GM12878 (cell line): ENCODE data around the gene RSPH1. TPM values are rescaled to one million over a fixed set of nuclear protein-coding genes. Genes with fewer than 3 reads are reported as not detected.

Experiments
- ATAC-seq: fragments of 200-7000 bp; cut with Tn5 transposase; 3 replicates; pipeline ENCODE4 v1.9.1; 2020; ENCODE audit warnings: mild to moderate bottlenecking, moderate library complexity
- BruUV-seq: library from RNA; stranded (reverse); fragments of 400-500 nt; replicated peaks from 2 replicates; lab custom pipeline; 2021; lab: Mats Ljungman, UMichigan
- CTCF ChIA-PET: fragments of 300-600 bp; sonication (Branson Sonifier 250); formaldehyde crosslinking; extraction: SDS; loops from one replicate; lab custom pipeline; 2021; ENCODE audit warnings: inconsistent platforms; lab: Yijun Ruan, JAX
- POLR2A ChIA-PET: fragments of 350-600 bp; formaldehyde crosslinking; extraction: SDS; loops from one replicate; lab custom pipeline; 2021; ENCODE audit warnings: inconsistent platforms; lab: Charles Lee
- RAD21 ChIA-PET: fragments of 300-600 bp; sonication (Branson Sonifier 250); formaldehyde crosslinking; loops from one replicate; lab custom pipeline; 2023; ENCODE audit warnings: antibody characterized with exemption; ENCODE audit not compliant: unreplicated experiment; lab: Charles Lee
- SMC1A ChIA-PET: fragments of 300-600 bp; sonication (Branson Sonifier 250); formaldehyde crosslinking; loops from one replicate; lab custom pipeline; 2023; ENCODE audit not compliant: unreplicated experiment, uncharacterized antibody; lab: Charles Lee
- DNase-seq: peaks from one replicate; pipeline ENCODE4 v3.0.0-alpha.2; 2011; ENCODE audit warnings: low read depth, low spot score
- FAIRE-seq: peaks from 3 replicates; lab custom pipeline; 2011; peaks lifted over from hg19 to GRCh38; lab: Jason Lieb, UNC
- H2AFZ ChIP-seq: 2 replicates; pipeline ENCODE4 v1.6.0; 2011; ENCODE audit warnings: low read depth, low read length, control low read depth; ENCODE audit not compliant: control insufficient read depth
- H3K27ac ChIP-seq: 2 replicates; pipeline ENCODE4 v1.5.1; 2011; ENCODE audit warnings: control low read depth; ENCODE audit not compliant: control insufficient read depth, insufficient read depth
- H3K27me3 ChIP-seq, 2 experiments: replicated peaks in 1 of 2; 2 replicates each; pipeline versions ENCODE4 v1.6.0 to v1.6.1; 2011; ENCODE audit warnings: low read length in 1 of 2; ENCODE audit not compliant: control insufficient read depth in 2 of 2, insufficient read depth in 2 of 2
- H3K36me3 ChIP-seq, 2 experiments: 2 replicates each; pipeline ENCODE4 v1.5.1; 2011; ENCODE audit warnings: low read length in 1 of 2; ENCODE audit not compliant: control insufficient read depth in 2 of 2, insufficient read depth in 2 of 2
- H3K4me1 ChIP-seq: 2 replicates; pipeline ENCODE4 v1.6.1; 2011; ENCODE audit warnings: mild to moderate bottlenecking, low read length, moderate library complexity, mixed read lengths; ENCODE audit not compliant: control insufficient read depth, insufficient read depth
- H3K4me2 ChIP-seq: 2 replicates; pipeline ENCODE4 v1.6.0; 2011; ENCODE audit warnings: control low read depth; ENCODE audit not compliant: control insufficient read depth, insufficient read depth
- H3K4me3 ChIP-seq: fragments of 200-600 bp; sonication (generic); 2 replicates; pipeline ENCODE4 v1.5.1; 2016
- H3K79me2 ChIP-seq: 2 replicates; pipeline ENCODE4 v1.6.0; 2011; ENCODE audit warnings: low read length; ENCODE audit not compliant: control insufficient read depth, insufficient read depth
- H3K9ac ChIP-seq: 2 replicates; pipeline ENCODE4 v1.8.0; 2011; ENCODE audit warnings: low read length, control low read depth, mixed read lengths; ENCODE audit not compliant: control insufficient read depth, insufficient read depth
- H3K9me3 ChIP-seq: replicated peaks from 3 replicates; pipeline ENCODE4 v1.5.1; 2011; ENCODE audit warnings: mild to moderate bottlenecking, low read length; ENCODE audit not compliant: control insufficient read depth, insufficient read depth
- H4K20me1 ChIP-seq: 2 replicates; pipeline ENCODE4 v1.6.0; 2011; ENCODE audit not compliant: control insufficient read depth, insufficient read depth
- BACH1 ChIP-seq: fragments of 450-650 bp; IDR thresholded peaks from 2 replicates; pipeline ENCODE4 v1.6.1; 2017; ENCODE audit warnings: mild to moderate bottlenecking, borderline replicate concordance
- CREB1 ChIP-seq: IDR thresholded peaks from 2 replicates; pipeline ENCODE4 v1.6.1; 2012; ENCODE audit warnings: low read depth, mild to moderate bottlenecking, inconsistent platforms
- E2F4 ChIP-seq: IDR thresholded peaks from 2 replicates; pipeline ENCODE4 v1.6.1; 2012; ENCODE audit warnings: low read depth, low read length, improper control_type of control experiment
- IKZF1 ChIP-seq: fragments of 450-650 bp; conservative IDR thresholded peaks from 2 replicates; pipeline ENCODE4 v1.6.1; 2017; ENCODE audit warnings: antibody characterized with exemption, mild to moderate bottlenecking
- KAT2A ChIP-seq: conservative IDR thresholded peaks from 2 replicates; pipeline ENCODE4 v1.6.1; 2011; ENCODE audit warnings: low read depth, low read length; ENCODE audit not compliant: control insufficient read depth
- KLF5 ChIP-seq: fragments of 450-650 bp; IDR thresholded peaks from 2 replicates; pipeline ENCODE4 v1.6.1; 2014; ENCODE audit warnings: mild to moderate bottlenecking; ENCODE audit not compliant: partially characterized antibody
- MYC ChIP-seq: IDR thresholded peaks from 2 replicates; pipeline ENCODE4 v1.6.1; 2011; ENCODE audit warnings: mild to moderate bottlenecking, low read length, moderate library complexity, inconsistent platforms; ENCODE audit not compliant: insufficient read depth, insufficient replicate concordance, insufficient read length, severe bottlenecking
- NR2C1 ChIP-seq: fragments of 450-650 bp; IDR thresholded peaks from 2 replicates; pipeline ENCODE4 v1.6.1; 2017; ENCODE audit warnings: antibody characterized with exemption, mild to moderate bottlenecking, moderate library complexity
- POLR2A ChIP-seq: IDR thresholded peaks from 2 replicates; pipeline ENCODE4 v1.6.1; 2011; ENCODE audit warnings: low read depth, mild to moderate bottlenecking, low read length
- POLR2AphosphoS5 ChIP-seq: IDR thresholded peaks from 2 replicates; pipeline ENCODE4 v1.6.1; 2011; ENCODE audit warnings: mild to moderate bottlenecking, low read length, inconsistent platforms
- SIN3A ChIP-seq: IDR thresholded peaks from 2 replicates; pipeline ENCODE4 v1.6.1; 2012; ENCODE audit warnings: low read depth, low read length, improper control_type of control experiment
- SMAD1 ChIP-seq: fragments of 450-650 bp; IDR thresholded peaks from 2 replicates; pipeline ENCODE4 v1.6.1; 2018; ENCODE audit warnings: mild to moderate bottlenecking, low read depth; ENCODE audit not compliant: partially characterized antibody
- WGBS: methylation state at CpG from one replicate; pipeline ENCODE4 v1.1.6; 2016; ENCODE audit warnings: low lambda C conversion rate; ENCODE audit not compliant: insufficient replicate concordance, insufficient coverage; ENCODE audit errors: missing lambda C conversion rate; 5-methylcytosine and 5-hydroxymethylcytosine counted together
- in situ Hi-C: fragments of 300-500 bp; cut with MboI; formaldehyde crosslinking; loops from 9 replicates; pipeline ENCODE4 v1.14.3; 2018; ENCODE audit warnings: mixed read lengths
- intact Hi-C: fragments of 100-400 bp; cut with micrococcal nuclease; formaldehyde crosslinking; loops from one replicate; pipeline ENCODE4 v1.14.2; 2022; ENCODE audit not compliant: unreplicated experiment
- polyA plus RNA-seq, 11 experiments: library from polyadenylated mRNA; depleted of rRNA in 4 of 11; unstranded in 6 of 11; stranded (reverse) in 5 of 11; fragments of >200 nt; fragmentation: Nextera tagmentation in 4 of 11; fragmentation: Illumina TruSeq in 1 of 11; extraction: Ambion mirVana in 4 of 11; extraction: Trizol in 1 of 11; gene quantifications; 1 replicate in 1 of 11; 2 replicates in 10 of 11; pipeline versions ENCODE4 v1.2.1 to v1.2.3, GENCODE V29; 2011 to 2016; ENCODE audit warnings: inconsistent platforms in 2 of 11, missing spikeins in 2 of 11, low read depth in 1 of 11
- total RNA-seq, 4 experiments: library from RNA; depleted of rRNA in 3 of 4; stranded (reverse); fragments of >200 nt in 3 of 4; fragmentation: Illumina TruSeq in 1 of 4; extraction: Trizol in 1 of 4; gene quantifications; 2 replicates each; pipeline versions ENCODE4 v1.2.1 to v1.2.3, GENCODE V29; 2013 to 2021
- TF ChIP-seq, protein P1 (sequence below): IDR thresholded peaks from 2 replicates; pipeline ENCODE4 v1.6.1; 2012; ENCODE audit warnings: low read length, inconsistent platforms

Gene RSPH1
- total and polyA plus RNA-seq, 10 of the 15 experiments (the other 5 are each of a cell fraction or from before 2014, with no cell fraction given), result 0.11 to 1.4 (median 0.38) TPM

GRCh38 chr21:42471206-42471605 is 24.8 kb downstream of the RSPH1 start:
- H3K9ac ChIP-seq, result no peak overlapping the region
- TF ChIP-seq POLR2A (no peak), SMAD1 (no peak), E2F4 (no peak), MYC (no peak), KAT2A (no peak), POLR2AphosphoS5 (no peak), BACH1 (no peak), IKZF1 (no peak), NR2C1 (no peak), CREB1 (no peak), SIN3A (no peak), KLF5 (no peak)
- TF ChIP-seq, protein P1, sequence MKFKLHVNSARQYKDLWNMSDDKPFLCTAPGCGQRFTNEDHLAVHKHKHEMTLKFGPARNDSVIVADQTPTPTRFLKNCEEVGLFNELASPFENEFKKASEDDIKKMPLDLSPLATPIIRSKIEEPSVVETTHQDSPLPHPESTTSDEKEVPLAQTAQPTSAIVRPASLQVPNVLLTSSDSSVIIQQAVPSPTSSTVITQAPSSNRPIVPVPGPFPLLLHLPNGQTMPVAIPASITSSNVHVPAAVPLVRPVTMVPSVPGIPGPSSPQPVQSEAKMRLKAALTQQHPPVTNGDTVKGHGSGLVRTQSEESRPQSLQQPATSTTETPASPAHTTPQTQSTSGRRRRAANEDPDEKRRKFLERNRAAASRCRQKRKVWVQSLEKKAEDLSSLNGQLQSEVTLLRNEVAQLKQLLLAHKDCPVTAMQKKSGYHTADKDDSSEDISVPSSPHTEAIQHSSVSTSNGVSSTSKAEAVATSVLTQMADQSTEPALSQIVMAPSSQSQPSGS, result no peak
- no peaks in the 10 kb centered on the region for H3K36me3 ChIP-seq
- H3K4me1 ChIP-seq, result peaks cover 55% of the 10 kb centered on the region
- H4K20me1 ChIP-seq, result no peaks in the 10 kb centered on the region
- in situ Hi-C loops, result no loop called here
- intact Hi-C loops, result no loop called here
- DNase-seq (no peak), ATAC-seq (no peak), FAIRE-seq (no peak)
- RAD21 ChIA-PET, result no interaction called here
- no peaks in the 10 kb centered on the region for H3K9me3 ChIP-seq
- POLR2A ChIA-PET, result no interaction called here
- no peak overlapping the region for H3K4me2 ChIP-seq
- no peaks in the 10 kb centered on the region for H3K27me3 ChIP-seq
- no peaks in the 10 kb centered on the region for H3K79me2 ChIP-seq
- SMC1A ChIA-PET, result no interaction called here
- no TSS peak for BruUV-seq
- H2AFZ ChIP-seq, result no peak overlapping the region
- no peak overlapping the region for H3K4me3 ChIP-seq
- 89% methylated on average over 9 of the region's 9 CpGs for WGBS
- no peak overlapping the region for H3K27ac ChIP-seq
- CTCF ChIA-PET, result no interaction called here
